HG03064 (cell line): ENCODE data around the gene CDC45.
"Not testable (repeated sequence)": the region's sequence is repeated elsewhere in the genome, so short reads cannot be mapped to it uniquely, and the experiment has no call there.

Source experiments
- ATAC-seq: cut with Tn5 transposase; IDR thresholded peaks from one replicate; pipeline ENCODE4 v1.9.1; 2021; ENCODE audit warnings: low read depth; ENCODE audit not compliant: unreplicated experiment

The CDC45 gene

DNA sequence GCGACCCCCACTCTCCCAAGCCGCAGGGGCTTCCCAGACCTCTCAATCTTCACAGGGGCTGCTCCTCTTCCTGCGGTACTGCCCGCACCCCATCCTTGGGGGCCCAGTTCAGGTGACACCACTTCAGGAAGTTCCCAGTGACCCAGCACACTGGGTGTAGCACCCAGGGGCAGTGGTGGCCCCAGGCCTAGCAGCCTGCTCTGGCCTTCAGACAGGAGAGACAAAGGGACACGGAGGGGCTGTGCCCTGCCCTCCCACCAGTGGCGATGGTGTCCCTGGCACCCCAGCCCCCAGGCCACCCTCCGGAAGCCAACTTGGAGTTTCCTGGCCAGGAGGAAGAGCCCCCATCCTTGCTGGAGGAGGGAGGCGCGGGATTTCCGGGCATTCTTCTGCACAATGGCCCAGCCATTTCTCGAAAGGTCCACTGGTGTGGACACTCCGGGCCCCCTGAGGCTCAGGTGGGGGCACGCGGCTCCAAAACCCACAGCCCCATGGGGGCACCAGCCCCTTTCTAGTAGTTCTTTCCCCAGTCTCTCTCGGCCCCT is 45.5 kb downstream of the CDC45 start:
- ATAC-seq: no peak

GRCh38 chr22:19525666-19526065 is 45.9 kb downstream of the CDC45 start:
- ATAC-seq: no peak

- no peak for ATAC-seq
Observed at GRCh38 chr22:19526076-19526701, 46.5 kb downstream of the CDC45 start.

GRCh38 chr22:19526702-19527111 is 47.0 kb downstream of the CDC45 start:
- no peak for ATAC-seq

DNA sequence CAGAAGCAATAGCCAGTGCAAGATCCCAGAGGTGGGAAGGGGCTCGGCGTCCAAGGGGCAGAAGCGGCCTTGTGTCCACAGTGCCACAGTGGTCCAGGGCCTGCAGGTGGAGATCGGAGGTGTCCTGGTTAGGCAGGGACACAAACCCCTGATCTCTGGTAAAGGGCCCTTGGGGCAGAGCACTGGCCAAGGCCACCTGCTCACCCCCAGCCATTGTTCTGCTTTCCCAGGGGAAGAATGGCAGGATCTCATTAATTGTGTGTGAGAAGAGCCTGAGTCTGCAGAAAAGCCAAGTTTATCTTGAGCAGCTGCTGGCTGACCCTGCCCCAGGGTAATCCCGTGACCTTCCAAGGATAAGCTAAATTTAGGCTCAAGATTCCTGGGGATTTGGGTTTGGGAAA is 47.6 kb downstream of the CDC45 start:
- no peak for ATAC-seq

GRCh38 chr22:19527861-19528417 is 48.2 kb downstream of the CDC45 start:
- ATAC-seq: no peak

DNA sequence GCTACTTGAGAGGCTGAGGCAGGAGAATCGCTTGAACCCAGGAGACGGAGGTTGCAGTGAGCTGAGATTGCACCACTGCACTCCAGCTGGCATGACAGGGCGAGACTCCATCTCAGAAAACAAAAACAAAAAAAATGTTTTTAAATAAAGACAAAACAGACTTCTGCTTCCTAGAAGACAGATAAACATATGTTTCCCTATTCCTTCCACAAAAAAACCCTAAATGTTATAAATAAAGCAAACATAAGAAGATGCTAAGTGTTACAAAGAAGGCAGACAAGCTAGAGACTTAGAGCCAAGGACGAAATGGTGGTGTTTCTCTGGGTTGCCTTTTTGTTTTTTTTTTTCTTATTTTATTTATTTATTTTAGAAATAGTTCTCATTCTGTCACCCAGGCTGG is 50.1 kb downstream of the CDC45 start:
- ATAC-seq: no peak

GRCh38 chr22:19530751-19531150 is 51.0 kb downstream of the CDC45 start:
- no peak for ATAC-seq

DNA sequence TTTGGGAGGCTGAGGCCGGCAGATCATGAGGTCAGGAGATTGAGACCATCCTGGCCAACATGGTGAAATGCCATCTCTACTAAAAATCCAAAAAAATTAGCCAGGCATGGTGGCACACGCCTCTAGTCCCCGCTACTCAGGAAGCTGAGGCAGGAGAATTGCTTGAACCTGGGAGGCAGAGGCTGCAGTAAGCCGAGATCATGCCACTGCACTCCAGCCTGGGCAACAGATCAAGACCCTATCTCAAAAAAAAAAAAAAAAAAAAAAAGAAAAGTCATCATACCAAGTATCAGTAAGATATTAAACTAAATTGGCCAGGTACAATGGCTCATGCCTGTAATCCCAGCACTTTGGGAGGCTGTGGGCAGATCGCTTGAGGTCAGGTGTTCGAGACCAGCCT is 51.6 kb downstream of the CDC45 start:
- ATAC-seq: not testable (repeated sequence)

- no peak for ATAC-seq
Observed at GRCh38 chr22:19533049-19533626, 53.4 kb downstream of the CDC45 start.

DNA sequence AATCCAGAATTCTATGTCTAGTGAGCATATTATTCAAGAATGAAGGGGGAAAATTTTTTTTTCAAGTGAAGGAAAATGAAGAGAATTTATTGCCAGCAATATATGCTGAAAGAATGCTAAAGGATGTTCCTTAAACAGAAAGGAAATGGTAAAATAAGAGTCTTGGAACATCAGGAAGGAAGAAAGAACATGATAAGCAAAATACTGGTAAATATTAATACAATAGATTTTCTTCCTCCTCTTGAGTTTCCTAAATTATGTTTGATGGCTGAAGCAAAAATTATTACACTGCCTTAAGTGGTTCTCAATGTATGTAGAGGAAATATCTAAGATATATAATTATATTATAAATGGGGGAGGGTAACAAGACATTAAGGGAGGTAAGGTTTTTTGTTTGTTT is 54.1 kb downstream of the CDC45 start:
- ATAC-seq: no peak

DNA sequence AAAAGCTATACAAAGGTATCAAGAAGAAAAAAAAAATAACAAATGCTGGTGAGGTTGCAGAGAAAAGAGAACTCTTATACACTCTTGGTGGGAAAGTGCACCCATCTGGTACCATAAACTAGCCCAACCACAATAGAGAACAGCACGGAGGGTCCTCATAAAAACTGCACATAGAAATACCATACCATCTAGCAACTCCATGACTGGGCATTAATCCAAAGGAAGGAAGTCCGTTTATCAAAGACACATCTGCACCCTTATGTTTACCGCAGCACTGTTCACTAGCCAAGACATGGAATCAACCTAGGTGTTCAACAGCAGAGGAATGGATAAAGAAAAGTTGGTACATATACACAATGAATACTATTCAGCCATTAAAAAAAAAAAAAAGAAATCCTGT is 55.3 kb downstream of the CDC45 start:
- ATAC-seq: no peak

DNA sequence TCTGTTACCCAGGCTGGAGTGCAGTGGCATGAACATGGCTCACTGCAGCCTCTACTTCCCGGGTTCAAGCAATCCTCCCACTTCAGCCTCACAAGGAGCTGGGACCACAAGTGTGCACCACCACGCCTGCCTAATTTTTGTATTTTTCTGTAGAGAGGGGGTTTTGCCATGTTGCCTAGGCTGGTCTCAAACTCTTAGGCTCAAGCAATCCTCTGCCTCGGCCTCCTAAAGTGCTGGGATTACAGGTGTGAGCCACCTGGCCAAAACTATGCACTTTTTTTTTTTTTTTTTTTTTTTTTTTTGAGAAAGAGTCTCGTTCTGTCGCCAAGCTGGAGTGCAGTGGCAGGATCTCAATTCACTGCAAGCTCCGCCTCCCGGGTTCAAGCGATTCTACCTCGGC is 56.8 kb downstream of the CDC45 start:
- ATAC-seq: no peak

GRCh38 chr22:19537941-19538488 is 58.3 kb downstream of the CDC45 start:
- ATAC-seq: no peak

GRCh38 chr22:19540394-19540793 is 60.7 kb downstream of the CDC45 start:
- ATAC-seq: no peak

DNA sequence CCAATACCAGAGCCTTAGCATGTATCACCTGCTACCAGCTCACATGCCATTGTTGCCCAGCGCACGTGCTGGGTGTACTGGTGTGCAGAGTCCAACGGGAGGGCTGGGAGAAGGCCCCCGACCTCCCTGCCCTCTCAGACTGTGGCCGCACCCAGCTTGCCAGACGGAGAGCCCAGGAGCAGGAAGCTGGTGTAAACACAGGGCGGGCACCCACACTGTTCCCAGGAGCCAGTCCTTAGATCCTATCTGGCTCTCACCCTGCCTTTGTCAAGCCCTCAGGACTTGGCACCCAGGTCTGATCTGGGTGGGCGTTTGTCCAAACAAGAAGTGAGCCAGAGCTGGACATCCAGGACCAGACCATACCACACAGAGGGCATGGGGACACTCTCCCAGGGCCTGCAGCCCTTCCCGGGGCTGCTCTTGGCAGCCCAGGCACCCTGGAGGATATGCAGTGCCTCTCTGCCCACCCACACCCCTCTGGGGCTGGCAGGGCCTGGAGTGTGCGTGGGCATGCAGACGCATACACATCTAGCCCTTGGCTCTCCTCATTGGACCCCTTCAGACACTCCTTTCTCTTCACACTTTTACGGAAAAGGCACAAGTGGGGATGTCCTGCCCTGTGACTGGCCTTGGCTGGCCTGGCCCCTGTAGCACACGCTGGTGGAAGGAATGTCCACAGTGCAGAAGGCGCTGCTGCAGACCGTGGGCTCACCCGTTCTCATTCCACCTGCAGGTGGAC is 64.4 kb downstream of the CDC45 start:
- no peak for ATAC-seq

DNA sequence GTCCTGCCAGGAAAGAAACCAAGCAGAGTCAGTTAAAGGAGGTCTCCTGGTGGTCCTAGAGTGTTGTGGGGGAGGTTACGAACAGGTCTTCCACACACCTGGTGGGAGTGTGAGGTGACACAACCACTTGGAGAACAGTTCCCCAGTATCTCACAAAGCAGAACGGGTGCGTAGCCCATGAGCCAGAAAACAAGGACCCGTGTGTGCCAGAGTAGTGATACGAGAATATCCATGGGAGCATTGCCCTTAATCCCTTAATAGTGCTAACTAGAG is 66.2 kb downstream of the CDC45 start:
- no peak for ATAC-seq

- no peak for ATAC-seq
Observed at GRCh38 chr22:19546680-19547079, 67.0 kb downstream of the CDC45 start.

DNA sequence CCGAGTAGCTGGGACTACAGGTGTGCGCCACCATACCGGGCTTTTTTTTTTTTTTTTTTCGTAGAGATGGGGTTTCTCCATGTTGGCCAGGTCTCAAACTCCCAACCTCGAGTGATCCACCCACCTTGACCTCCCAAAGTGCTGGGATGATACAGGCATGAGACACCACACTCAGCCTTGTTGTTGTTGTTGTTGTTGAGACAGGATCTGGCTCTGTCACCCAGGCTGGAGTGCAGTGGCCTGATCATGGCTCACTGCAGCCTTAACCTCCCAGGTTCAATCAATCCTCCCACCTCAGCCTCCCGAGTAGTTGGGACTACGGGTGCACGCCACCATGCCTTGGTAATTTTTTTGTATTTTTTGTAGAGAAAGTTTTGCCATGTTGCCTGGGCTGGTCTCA is 67.9 kb downstream of the CDC45 start:
- no peak for ATAC-seq

DNA sequence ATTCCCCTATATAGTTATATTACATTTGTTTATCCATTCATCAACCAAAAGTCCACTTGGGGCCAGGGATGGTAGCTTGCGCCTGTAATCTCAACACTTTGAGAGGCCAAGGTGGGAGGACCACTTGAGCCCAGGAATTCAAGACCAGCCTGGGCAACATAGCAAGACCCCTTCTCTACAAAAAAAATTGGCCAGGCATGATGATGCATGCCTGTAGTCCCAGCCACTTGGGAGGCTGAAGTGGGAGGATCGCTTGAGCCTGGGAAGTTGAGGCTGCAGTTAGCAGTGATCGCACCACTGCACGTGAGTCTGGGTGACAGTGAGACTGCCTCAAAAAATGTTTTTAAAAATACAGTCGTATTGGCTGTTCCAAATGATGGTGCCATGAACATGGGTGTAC is 68.7 kb downstream of the CDC45 start:
- ATAC-seq: not testable (repeated sequence)

DNA sequence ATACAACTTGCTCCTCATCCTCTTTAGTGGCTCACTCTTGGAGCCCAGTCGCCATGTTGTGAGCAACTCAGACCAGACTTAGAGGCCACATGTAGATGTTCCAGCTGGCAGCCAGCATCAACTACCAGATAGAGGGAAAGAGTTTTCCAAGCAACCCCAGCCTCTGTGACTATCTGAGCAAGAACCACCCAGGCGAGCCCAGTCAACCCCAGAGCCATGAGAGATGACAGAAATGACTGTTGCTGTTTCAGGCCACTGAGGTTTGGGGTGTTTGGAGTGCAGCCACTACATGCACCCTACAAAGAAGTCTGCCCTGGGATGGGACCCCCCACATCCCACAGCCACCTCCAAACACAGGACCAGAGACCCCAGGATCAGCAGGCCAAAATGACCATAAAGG is 69.2 kb downstream of the CDC45 start:
- no peak for ATAC-seq
